Measurements from ENCODE around the gene NKX2-3.
A peak's percentile ranks its signal among the peaks of the same experiment; 100 is the strongest.

Gene NKX2-3

DNA sequence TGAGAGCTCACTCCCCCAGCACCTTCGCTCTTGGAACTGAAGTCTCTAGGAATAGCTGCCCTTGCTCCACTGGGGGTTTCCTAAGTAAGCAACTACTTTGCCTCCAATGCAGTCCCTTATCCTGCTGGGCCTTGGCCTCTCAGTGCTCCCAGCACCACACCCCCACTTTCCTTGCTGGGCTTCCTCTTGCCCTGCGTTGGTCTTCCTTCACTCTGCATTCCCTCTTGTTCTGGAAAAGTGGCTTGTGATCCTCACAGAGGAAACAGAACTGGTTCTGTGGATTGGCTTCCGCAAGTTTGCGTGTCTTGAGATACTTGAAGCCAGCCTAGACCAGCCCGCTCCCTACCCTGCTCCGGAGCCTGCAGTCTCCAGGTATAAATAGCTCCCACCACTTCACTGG lies 6.4 kb downstream of the NKX2-3 start:
- DNase-seq: peak; percentile 32

GRCh38 chr10:99539820-99540219 lies 7.1 kb downstream of the NKX2-3 start:
- no peak for DNase-seq

DNA sequence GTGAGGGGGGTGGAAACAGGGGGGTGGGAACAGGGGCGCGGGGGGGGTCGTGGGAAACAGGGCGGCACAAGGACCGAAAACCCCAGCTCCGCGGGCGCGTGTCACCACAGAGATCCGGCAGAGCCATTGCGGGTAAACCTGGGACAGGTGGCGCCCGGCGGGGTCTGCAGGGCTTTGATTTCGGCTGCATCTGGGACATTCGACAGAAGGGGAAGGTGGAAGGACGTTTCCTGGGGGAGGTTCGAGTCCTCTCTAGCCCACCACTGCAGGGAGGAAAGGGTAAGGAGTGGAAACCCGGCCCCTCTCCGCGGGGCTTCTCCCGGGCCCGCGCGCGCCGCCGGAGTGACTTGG lies 7.5 kb downstream of the NKX2-3 start:
- DNase-seq: no peak

GRCh38 chr10:99540657-99541531 lies 8.2 kb downstream of the NKX2-3 start:
- DNase-seq: peak; percentile 46

GRCh38 chr10:99544322-99544721 lies 11.6 kb downstream of the NKX2-3 start:
- no peak for DNase-seq

- DNase-seq: no peak
Observed at GRCh38 chr10:99548041-99548530, 15.3 kb downstream of the NKX2-3 start.

DNA sequence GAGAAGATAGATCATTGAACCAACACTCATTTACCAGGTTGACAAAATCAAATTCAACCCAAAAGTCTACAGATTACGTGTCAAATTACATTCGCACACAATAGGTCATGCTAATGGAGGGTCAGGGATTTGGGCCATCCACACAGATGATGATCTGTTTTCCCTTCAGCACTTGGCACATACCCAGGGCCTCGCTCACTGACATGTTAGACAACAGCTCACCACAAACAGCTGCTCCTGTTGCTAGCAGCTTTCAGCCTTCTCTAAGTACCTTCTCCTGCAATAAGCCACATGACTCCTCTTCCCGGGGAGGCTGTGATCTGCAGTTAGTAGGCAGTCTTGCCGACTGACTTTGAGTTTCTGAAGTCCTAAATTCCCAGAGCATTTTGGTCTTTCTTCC lies 18.4 kb downstream of the NKX2-3 start:
- DNase-seq: no peak

GRCh38 chr10:99551616-99552015 lies 18.9 kb downstream of the NKX2-3 start:
- DNase-seq: no peak

- DNase-seq: no peak
Observed at GRCh38 chr10:99555371-99555770, 22.6 kb downstream of the NKX2-3 start.

DNA sequence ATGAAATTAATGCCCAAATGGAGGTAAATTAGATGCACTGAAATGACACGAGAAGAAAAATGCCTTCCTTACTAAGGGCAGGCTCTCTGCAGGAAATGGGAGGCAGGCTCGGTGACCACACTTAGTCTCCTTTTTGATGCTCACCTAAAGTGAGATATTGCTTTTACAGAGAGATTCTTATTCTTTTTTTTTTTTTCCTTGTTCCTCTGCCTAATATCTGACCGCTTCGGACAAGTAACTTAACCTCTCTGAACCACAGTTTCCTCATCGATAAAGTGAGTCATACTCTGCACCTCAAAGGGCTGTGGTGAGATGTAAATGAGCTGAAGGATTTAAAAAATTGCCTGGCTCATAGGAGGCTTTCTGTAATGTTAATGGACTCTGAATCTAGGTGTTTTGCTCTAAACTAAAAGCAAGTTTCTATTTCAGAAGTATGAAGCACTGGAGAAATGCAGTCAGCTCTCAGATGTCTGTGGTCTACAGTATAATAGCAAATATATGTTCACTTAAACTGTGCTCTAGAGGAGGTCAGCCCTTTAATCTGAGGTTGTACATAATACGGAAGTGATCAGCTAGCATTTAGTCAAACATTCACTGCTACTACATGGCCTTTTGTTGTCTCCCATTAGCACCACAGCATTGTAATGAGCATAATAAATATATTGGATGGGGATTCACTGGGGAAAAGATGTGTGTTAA lies 23.2 kb downstream of the NKX2-3 start:
- no peak for DNase-seq

DNA sequence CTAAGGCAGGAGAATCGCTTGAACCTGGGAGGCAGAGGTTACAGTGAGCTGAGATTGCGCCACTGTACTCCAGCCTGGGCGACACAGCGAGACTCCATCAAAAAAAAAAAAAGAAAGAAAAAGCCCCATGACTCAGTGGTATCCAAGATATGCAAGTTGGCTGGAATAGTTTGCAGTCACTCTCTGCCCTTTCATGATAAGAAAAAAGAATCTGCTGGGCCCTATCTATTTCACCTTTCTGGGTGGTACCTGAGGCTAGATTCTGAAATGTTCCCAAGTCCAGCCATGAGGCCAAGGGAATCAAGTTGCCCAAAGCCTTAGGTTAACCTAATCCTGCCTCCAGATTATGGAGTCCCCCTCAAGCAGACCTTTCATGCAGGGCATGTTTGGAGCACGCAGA lies 24.3 kb downstream of the NKX2-3 start:
- no peak for DNase-seq

DNA sequence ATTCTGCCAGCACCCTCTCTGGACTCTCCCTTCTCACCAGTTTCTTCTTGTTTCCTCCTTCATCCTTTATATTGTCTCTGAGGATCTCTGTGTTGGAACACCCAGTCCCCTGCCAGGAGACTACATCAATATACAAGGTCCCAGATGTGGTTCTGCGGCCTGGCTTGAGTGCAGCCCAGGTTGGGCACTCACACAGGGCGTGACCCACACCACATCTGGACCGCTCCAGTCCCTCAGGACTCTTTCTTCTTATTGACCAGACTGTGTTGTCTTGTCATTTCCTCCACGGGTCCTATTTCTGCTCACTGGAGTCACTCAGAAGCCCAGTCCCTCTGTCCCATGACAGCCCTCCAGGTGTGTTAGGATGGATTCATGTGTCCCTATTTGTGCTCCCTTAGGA lies 26.0 kb downstream of the NKX2-3 start:
- DNase-seq: no peak

DNA sequence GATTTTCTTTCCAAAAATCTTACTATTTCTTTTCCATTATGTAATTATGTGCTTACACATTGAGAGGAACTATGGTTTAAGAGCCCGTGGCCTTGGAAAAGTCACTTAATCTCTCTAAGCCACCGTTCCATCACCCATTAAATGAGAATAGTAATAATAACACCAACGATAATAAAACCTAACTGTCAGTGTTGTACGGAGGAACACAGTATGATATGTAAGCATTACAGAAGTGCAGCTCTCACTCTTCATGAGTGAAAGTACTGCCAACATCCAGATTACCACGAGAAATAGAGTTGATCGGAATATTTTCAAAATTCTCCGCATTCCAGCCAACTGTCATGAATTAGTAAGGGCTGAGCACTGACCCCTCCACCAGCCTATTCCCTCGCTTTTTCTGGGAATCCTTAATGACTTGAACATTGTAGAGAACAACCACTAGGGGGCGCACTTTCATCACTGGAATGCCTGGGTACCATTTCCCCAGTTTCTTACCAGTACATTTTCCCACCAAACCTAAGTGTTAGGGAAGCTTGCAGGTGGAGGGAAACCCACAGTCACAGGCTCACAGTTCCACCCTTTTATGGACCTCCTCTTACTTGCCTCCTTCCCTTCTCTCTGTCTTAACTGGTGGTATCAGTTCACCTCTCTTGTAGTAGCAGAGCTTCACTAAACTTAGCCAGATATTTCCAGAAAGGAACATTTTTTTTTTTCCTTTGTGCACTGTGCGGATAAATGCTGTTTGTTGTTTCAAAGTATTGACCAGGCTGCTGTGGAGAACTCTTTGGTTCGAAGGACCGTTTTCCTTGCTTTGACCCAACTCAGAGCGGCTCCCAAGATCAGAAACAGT lies 27.8 kb downstream of the NKX2-3 start:
- peak; percentile 41 for DNase-seq

- DNase-seq: no peak
Observed at GRCh38 chr10:99562631-99563030, 29.9 kb downstream of the NKX2-3 start.

GRCh38 chr10:99564361-99564760 lies 31.6 kb downstream of the NKX2-3 start:
- no peak for DNase-seq

- no peak for DNase-seq
Observed at GRCh38 chr10:99565166-99565565, 32.4 kb downstream of the NKX2-3 start.

DNA sequence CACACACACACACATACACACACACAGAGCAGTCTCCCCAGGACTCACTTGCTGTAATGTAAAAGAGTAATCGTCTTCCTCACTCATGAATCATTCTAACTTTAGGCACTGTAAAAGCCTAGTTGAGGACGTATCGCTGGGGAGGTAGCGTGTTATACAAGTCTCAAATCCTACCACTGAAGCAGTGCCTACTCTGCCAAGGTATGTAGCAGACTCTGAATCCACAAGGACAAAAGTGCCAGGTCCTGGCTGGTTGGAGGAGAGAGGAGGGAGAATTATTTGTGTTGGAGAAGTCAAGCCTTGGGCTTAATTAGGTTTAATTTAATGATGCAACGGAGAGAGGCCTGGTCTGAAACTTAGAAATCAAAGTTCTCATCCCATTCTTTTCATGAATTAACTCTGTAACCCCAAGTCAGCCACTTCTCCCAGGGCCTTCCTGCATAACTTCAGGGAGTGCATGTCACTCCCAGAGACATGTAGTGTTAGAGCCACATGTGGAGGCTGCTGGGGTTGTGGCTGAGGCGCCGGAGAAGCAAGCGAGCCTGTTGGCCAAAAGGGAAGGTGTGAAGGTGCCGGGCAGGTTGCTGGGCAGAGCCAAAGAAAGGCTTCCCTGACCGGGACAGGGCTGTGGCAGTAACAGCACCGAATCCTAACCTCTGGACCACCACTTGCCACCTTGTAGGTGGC lies 36.7 kb downstream of the NKX2-3 start:
- DNase-seq: no peak

DNA sequence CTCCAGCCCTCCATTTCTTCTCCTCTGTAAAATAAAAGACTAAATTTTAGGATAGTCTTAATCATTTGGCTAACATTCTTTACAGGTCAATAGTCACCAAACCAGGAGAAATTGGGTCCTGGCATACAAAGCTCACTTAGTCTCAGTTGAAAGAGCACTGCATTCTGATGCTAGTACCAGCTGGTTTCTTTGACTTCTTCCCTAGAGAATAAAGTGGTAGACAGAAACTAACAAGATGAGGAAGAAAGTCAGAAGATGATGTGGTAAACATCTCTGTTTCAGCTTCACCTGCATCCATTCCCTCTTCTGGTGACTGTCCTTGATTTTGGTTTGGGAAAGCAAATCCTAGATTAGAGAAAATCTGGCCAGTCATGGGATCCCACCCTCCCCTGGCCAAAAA lies 37.2 kb downstream of the NKX2-3 start:
- DNase-seq: no peak

- DNase-seq: no peak
Observed at GRCh38 chr10:99571816-99572215, 39.1 kb downstream of the NKX2-3 start.

- no peak for DNase-seq
Observed at GRCh38 chr10:99573790-99574189, 41.0 kb downstream of the NKX2-3 start.

GRCh38 chr10:99579971-99580370 lies 47.2 kb downstream of the NKX2-3 start:
- DNase-seq: no peak

DNA sequence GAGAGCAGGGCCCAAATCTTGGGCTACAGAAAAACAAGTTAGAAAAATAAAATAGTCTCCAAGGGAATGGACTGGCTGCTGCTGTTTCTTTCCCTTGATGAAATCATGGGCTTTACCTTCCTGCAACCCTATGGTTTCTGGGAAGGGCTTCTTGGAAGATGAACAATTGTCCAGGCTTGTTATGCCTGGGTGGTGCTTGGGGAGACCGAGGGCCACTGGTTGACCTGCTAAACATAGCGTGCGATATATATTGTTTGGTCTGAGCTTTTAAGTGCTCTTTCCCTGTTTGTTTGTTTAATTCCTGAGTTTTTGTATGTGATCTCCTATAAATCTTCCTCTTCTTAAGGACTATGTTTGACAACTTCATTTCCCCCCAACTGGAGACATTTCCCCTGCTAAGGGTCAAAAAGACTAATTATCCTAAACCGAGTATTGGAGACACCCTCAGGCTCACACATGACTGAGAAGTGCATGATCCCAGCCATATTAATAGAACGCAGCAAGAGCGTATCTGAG lies 49.6 kb downstream of the NKX2-3 start:
- no peak for DNase-seq

Measured in retina (tissue), 1 donor.